ENCODE measurements around the gene NFS1.

DNA sequence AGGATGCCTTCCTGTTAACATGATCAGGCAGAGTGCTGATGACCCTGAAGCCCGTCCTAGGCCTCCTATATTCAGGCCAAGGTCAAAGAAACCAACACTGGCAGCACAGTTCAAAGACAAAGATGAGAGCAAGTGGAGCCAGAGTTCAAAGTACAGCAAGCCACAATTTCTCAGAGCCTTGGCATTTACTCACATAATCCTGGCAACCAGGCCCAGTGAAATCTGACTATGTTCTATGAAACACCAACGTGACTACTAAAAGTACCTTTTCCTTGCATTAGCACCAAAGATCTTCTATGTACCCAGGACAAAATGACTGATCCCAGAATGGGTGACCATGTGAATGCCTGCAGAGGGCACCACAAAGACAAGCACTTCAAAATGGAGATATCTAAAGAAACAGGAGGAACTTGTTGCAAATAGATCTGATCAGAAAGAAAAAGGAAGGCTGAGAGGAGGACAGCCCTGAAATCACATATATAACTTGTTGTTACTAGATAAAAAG lies 3.9 kb downstream of the NFS1 start:
- TF ChIP-seq, protein P1, sequence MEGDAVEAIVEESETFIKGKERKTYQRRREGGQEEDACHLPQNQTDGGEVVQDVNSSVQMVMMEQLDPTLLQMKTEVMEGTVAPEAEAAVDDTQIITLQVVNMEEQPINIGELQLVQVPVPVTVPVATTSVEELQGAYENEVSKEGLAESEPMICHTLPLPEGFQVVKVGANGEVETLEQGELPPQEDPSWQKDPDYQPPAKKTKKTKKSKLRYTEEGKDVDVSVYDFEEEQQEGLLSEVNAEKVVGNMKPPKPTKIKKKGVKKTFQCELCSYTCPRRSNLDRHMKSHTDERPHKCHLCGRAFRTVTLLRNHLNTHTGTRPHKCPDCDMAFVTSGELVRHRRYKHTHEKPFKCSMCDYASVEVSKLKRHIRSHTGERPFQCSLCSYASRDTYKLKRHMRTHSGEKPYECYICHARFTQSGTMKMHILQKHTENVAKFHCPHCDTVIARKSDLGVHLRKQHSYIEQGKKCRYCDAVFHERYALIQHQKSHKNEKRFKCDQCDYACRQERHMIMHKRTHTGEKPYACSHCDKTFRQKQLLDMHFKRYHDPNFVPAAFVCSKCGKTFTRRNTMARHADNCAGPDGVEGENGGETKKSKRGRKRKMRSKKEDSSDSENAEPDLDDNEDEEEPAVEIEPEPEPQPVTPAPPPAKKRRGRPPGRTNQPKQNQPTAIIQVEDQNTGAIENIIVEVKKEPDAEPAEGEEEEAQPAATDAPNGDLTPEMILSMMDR (IDR thresholded peaks at IDR 0.05): no peak
- no peak for TF ChIP-seq EP300 (IDR thresholded peaks at IDR 0.05)
- no peak for TF ChIP-seq POLR2A (IDR thresholded peaks at IDR 0.05)
- TF ChIP-seq POLR2AphosphoS5 (IDR thresholded peaks at IDR 0.05): no peak
